HG03135 (cell line): ENCODE results near the gene DSCAM.
"Not testable (repeated sequence)": the region's sequence is repeated elsewhere in the genome, so short reads cannot be mapped to it uniquely, and the experiment has no call there.

ENCODE experiments used
- ATAC-seq: cut with Tn5 transposase; IDR thresholded peaks from one replicate; pipeline ENCODE4 v1.9.1; 2021; ENCODE audit warnings: mild to moderate bottlenecking, moderate library complexity; ENCODE audit not compliant: unreplicated experiment

Gene DSCAM

GRCh38 chr21:40270047-40270446 lies 576.9 kb downstream of the DSCAM start:
- no peak for ATAC-seq

DNA sequence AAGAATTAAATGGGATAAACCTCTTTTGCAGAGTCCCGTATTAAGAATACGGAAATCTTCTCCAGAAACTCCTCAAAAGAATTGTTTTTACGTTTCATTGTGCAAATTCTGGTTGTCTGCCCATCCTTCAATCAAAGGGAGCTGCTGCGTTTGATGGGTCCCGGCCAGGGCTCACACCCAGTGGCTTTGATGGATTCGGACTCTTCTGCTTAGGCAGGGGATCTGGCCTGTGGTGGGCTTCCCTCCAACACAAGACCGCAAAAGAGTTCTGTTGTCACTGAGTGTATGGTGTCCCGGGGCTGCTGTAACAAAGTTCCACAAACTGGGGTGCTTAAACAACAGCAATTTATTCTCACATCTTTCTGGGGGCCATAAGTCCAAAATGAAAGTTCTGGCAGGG lies 577.7 kb downstream of the DSCAM start:
- ATAC-seq: no peak

DNA sequence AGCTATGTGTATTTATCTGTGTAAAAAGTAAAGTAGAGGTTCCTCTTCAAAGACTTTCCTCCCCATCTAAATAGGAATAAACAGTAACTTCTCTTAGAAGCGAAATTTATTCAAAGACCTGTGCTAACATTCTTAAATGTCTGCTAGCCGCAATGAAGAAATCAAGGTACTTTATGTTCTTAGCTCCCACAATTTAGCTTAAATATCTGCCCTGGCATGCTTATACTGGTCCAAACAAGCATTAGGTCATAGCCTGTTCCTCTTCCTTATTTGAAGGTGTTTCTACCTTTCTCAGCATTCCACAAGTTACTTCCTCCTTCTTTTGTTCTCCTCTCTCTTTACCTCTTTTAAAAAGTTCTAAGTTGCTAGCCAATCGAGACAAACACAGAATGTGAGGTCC lies 588.5 kb downstream of the DSCAM start:
- not testable (repeated sequence) for ATAC-seq

DNA sequence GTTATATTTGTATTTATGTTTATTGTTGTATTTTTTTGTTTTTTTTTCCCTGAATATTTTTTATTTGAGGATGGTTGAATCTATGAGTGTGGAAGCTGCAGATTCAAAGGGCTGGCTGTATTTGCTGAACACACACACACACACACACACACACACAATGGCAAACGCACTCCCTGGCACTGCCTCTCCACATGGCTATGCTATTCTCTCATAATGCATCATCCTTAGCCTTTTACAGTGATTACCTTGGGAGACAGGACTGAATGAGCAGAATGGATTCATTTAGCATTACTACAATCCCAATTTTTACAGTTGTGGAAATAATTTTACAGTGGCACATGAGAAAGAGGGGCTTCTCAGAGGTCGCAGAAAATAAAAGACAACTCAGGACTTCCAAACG lies 589.6 kb downstream of the DSCAM start:
- ATAC-seq: no peak

GRCh38 chr21:40255518-40256444 lies 591.2 kb downstream of the DSCAM start:
- no peak for ATAC-seq

DNA sequence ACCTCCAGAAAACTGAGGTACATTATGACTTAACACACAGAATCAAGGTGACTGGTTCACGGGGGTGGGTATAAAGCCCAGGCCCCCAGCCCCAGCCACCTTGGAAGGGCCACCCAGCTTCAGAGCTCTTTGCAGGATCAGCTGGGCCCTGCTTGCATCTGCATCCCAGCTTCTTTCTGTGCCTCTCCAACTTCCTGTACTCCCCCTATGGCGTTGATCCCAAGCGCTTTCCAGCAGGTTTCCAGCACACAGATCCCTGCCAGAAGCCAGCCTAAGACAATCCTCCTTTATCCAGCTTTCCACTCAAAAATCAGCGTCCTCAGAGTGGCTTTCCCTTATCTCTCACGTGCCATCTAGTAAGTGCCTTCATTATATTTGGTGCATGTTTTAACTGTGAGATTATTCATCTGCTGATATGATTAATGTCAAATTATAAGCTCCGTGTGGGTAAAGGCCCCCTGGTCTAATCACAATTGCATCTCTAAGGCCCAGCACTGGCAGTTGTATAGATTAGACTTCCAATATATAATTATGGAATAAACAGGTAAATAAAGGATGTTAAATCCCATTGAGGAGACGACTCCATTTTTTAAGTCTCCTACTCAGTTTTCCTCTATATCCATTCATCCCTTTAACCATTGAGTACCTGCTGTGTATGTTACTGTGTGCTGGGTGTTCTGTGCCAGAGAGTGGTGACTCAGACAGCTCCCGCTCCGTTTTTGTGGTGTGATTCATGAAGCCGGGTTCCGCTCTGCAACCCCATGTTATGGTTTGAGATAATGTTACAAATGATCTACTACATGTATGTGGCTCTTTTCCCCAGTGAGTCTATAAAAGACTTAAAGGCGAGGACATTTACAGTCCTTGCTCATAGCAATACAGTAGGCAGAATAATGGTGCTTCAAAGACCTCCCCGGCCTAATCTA lies 592.2 kb downstream of the DSCAM start:
- no peak for ATAC-seq

DNA sequence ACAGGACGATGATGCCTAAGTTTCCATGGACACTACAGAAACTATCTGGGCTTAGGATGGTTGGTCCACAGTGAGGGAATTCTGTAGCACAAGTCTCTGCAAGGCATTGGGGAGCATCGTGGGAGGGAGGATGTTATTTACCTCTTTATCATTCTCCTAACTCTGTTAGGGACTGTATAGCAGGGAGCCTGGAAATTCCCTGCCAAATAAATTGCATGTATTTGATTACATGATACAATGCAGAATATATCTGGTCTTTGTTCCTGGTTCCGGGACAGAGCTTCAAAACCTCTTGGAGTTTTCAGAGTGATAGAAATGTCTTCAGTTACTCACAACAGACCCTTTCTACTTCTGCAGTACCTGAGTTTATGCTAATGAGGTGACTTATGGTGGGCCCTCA lies 593.8 kb downstream of the DSCAM start:
- no peak for ATAC-seq

- ATAC-seq: no peak
These were observed 596.3 kb downstream of the DSCAM start for GRCh38 chr21:40250514-40251294.

DNA sequence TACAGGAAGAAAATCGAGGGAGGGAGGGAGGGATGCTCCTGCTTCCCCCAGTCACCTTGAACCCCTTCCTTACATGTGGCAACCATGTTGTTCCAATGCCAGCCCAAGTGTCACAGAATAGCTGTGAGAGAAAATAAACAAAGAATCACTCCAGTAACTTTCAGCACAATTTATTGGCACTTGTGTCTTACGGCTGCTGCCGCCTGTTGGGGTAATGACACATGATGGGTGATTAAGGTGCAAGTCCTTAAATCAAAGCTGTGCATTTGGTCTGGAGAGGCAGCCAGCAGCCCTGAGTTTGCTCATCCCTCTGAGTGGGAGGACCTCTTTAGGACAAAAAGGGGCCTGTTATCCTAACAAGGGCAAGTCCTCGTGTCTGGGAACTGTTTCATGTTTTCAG lies 602.0 kb downstream of the DSCAM start:
- ATAC-seq: no peak

DNA sequence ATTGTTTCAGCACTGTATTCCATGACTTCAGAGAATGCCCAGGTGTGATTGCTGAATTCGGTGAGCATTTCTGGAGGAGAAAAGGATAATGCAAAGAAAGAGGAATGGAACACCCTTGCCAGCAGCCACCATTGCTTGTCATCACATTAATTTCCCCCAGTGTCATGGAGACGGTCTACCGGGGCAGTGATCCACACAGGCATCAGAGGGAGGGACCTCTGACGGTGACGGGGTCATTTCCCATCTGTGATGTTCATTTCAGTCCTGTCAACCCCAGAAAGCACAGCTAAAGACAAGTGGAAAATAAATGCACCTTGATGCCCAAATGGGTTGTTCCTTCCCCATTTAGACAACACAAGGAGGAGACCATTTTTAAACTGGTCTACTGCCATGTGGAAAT lies 603.3 kb downstream of the DSCAM start:
- no peak for ATAC-seq

DNA sequence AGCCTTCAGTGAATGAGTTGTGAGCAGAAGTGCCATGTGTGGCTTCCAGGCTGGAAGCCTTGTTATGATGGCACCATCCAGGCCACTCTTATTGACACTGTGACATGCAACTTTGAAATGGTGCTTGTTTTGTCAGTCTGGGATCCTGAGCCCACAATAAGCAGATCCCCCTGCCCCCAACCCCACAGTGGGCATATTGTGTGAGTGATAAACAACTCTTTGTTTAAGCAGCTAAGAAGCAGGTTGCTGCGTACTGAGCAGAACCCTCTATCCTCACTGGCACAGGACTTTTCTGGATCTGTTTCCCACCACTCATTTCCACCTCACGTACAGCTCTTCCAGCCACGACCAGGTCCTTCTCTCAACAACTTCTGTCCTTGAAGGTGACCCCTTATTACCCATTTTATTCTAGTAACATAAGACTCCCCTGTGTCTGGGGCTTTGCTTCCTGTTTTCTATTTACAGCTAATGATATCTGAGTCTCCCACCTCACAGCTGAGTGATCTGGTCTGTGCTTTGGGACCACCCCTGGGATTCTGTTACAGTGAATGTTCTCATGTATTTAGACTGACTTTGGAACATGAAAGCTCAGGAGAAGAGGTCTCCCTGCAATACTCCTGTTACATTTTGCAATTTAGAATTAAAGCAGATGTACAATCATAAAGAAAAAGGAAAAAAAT lies 604.2 kb downstream of the DSCAM start:
- ATAC-seq: no peak

- ATAC-seq: no peak
These were observed 611.4 kb downstream of the DSCAM start for GRCh38 chr21:40235528-40235927.

DNA sequence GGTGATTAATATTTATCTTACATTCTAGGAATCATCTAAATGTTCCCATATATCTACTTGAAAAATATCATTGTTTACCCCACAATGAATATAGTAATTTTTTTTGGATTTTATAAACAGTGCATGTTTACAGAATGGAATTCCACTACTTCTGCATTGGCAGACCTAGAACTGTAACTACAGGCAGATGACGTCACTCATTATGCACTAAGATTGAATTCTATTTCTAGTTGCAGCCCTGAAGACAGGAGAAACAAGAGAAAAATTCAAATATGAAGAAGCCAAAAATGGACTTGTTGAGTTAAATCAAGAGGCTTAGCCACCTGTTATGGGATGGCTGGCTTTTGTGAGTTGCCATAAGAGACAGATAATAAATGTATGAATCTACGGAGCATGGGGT lies 615.0 kb downstream of the DSCAM start:
- no peak for ATAC-seq

GRCh38 chr21:40227096-40227495 lies 619.9 kb downstream of the DSCAM start:
- no peak for ATAC-seq

DNA sequence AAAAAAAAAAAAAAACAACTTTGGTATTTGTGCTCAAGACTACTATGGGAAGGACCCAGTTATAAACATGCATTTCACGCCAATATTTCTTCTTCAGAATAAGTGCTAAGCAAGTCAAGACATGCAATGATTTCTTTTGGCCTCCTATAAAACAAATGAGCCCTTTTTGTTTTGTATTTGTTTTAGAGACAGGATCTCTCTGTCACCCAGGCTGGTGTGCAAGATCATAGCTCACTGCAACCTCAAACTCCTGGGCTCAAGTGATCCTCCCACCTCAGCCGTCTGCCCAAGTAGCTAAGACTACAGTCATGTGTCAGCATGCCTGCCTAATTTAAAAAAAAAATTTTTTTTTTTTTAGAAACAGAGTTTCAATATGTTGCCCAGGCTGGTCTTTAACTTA lies 631.0 kb downstream of the DSCAM start:
- no peak for ATAC-seq

DNA sequence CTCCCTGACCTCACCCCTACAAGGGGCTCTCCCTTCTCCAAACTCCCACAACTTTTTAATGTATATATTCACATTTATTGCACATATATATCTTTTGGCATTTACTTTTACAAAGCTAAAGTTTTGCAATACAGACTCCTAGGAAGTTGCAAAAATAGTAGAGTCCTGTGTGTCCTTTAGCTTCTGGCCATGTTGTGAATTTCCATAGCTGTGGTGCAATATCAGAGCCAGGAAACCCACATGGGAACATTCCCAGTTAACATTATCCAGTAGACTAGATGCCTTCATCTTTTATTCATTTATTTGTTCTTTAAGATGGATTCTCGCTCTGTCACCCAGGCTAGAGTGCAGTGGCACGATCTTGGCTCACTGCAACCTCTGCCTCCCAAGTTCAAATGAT lies 636.7 kb downstream of the DSCAM start:
- no peak for ATAC-seq

GRCh38 chr21:40208948-40209345 lies 638.0 kb downstream of the DSCAM start:
- no peak for ATAC-seq

- ATAC-seq: no peak
These were observed 638.6 kb downstream of the DSCAM start for GRCh38 chr21:40208206-40208947.

DNA sequence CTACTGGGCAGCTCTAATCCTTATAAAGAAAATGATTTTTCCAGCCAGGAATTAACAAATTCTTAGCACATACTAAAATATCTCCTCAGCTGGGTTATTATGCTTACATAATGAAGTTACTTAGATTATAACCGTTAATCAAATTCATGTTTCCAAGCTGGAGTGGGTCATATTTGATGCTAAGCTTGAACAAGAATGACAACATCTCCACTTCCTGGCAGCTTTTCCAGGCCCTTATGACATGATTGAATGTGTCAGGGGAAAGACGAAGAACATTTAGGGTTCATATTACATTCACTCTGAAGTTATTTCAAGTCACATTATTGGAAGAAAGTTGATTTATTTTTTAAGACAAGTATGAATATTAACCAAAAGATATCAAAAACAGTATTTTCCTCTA lies 646.0 kb downstream of the DSCAM start:
- no peak for ATAC-seq

- ATAC-seq: no peak
These were observed 646.8 kb downstream of the DSCAM start for GRCh38 chr21:40200126-40200525.
